Heart left ventricle (tissue), 16 donors: ENCODE results near the gene IZUMO3. TPM values are rescaled to one million over a fixed set of nuclear protein-coding genes. Genes with fewer than 3 reads are reported as not detected.
"Not testable (repeated sequence)": the region's sequence is repeated elsewhere in the genome, so short reads cannot be mapped to it uniquely, and the experiment has no call there.

Source experiments
- ATAC-seq, 4 donors: fragments of 200-7000 bp; cut with Tn5 transposase; one replicate each; pipeline ENCODE4 v1.9.1; 2020 to 2022; ENCODE audit warnings: moderate library complexity in 4 of 4, mild to moderate bottlenecking in 3 of 4, moderate number of reproducible peaks in 1 of 4
- DNase-seq, 5 donors: peaks; one replicate each; pipeline ENCODE4 v3.0.0-alpha.2; 2020
- H3K27ac ChIP-seq, 12 donors: fragments of 200-600 bp; sonication (generic) in 4 of 12; one replicate each; pipeline versions ENCODE4 v1.5.0 to v1.8.0; 2016 to 2022; ENCODE audit warnings: mild to moderate bottlenecking in 2 of 12
- H3K27me3 ChIP-seq, 9 donors: fragments of 200-600 bp; sonication (generic) in 2 of 9; one replicate each; pipeline versions ENCODE4 v1.5.1 to v1.8.0; 2016 to 2022; ENCODE audit warnings: mild to moderate bottlenecking in 3 of 9
- H3K36me3 ChIP-seq, 9 donors: fragments of 200-600 bp; sonication (generic) in 2 of 9; one replicate each; pipeline versions ENCODE4 v1.5.0 to v1.8.0; 2018 to 2022; ENCODE audit warnings: mild to moderate bottlenecking in 2 of 9
- H3K4me1 ChIP-seq, 12 donors: fragments of 200-600 bp; sonication (generic) in 4 of 12; one replicate each; pipeline versions ENCODE4 v1.5.0 to v1.8.0; 2016 to 2022; ENCODE audit warnings: mild to moderate bottlenecking in 3 of 12
- H3K4me3 ChIP-seq, 12 donors: fragments of 200-600 bp; sonication (generic) in 4 of 12; one replicate each; pipeline versions ENCODE4 v1.5.0 to v1.8.0; 2017 to 2022; ENCODE audit warnings: mild to moderate bottlenecking in 9 of 12, moderate library complexity in 4 of 12
- H3K9me3 ChIP-seq, 12 donors: fragments of 200-600 bp; sonication (generic) in 4 of 12; one replicate each; pipeline versions ENCODE4 v1.5.0 to v1.8.0; 2016 to 2022; ENCODE audit warnings: mild to moderate bottlenecking in 1 of 12
- CTCF ChIP-seq, 12 donors: fragments of 200-600 bp; sonication (generic) in 4 of 12; IDR thresholded peaks; one replicate each; pipeline versions ENCODE4 v1.5.0 to v1.8.0; 2018 to 2022; ENCODE audit warnings: antibody characterized with exemption in 12 of 12, mild to moderate bottlenecking in 5 of 12
- POLR2A ChIP-seq, 2 donors: fragments of 450-650 bp; IDR thresholded peaks; one replicate each; pipeline ENCODE4 v1.6.1; 2017; ENCODE audit warnings: antibody characterized with exemption in 2 of 2, mild to moderate bottlenecking in 2 of 2, moderate library complexity in 2 of 2
- WGBS, 4 donors: extraction: QIAGEN DNeasy Blood & Tissue Kit in 2 of 4; methylation state at CpG; one replicate each; pipeline versions ENCODE4 v1.1.5 to v1.1.7; 2013 to 2018; 5-methylcytosine and 5-hydroxymethylcytosine counted together
- intact Hi-C, 10 donors: fragments of 100-400 bp; cut with DNase I; formaldehyde crosslinking; loops; one replicate each; pipeline versions ENCODE4 v1.11.1 to v1.14.2; 2022
- polyA plus RNA-seq, 2 donors: library from polyadenylated mRNA; stranded (reverse); fragments of 200-250 nt; gene quantifications; one replicate each; pipeline ENCODE4 v1.2.3, GENCODE V29; 2013
- total RNA-seq, 9 donors: library from RNA; depleted of rRNA in 2 of 9; stranded (reverse); fragments of >200 nt in 2 of 9; fragmentation: NEBNext Ultra II Directional in 3 of 9; extraction: Animal tissue kit (Norgen Biotek cat#: 25700) in 3 of 9; gene quantifications; one replicate each; pipeline versions ENCODE4 v1.1.0 to v1.2.4, GENCODE V29; 2016 to 2023
- donor health status: ischemic (EF 13 %, LVEDD 7.1; RV severe dilation, severe dysfunction).
- donor health status: healthy with polysubstance abuse.
- donor health status: DM: no; HTN: yes; CAD: no.
- donor health status: DM: no; HTN: no; CAD: no.
- donor health status: ischemic (EF 25% LVEDD 6.9; RV normal size, moderate dysfunction).
- donor health status: ischemic (EF 25% LVEDD 5.7; RV mildly dilated, moderate dysfunction).
- donor health status: healthy.
- donor health status: DM: yes; HTN: yes; CAD: no.
- donor health status: ischemic (EF 35%, LVEDD 5.7; RV mildly dilated, moderate dysfunction).
- donor health status: nonischemic (EF 11% LVEDD 7.7; RV severe dilation, severe dysfunction).
- donor health status: DM: yes; HTN: yes; CAD: no.
- donor health status: PGD.
- donor health status: ischemic (EF 29% LVEDD 5.4; RV normal size, mild dysfunction).
- donor health status: nonischemic (EF 23%, LVEDD 6.1; RV moderate dilation, normal function).

IZUMO3 gene
- total and polyA plus RNA-seq, 11 donors = not detected

GRCh38 chr9:24582146-24583126 is 36.7 kb upstream of the IZUMO3 start:
- no peak for ATAC-seq
- peaks cover 0 to 26% (median 6%) of the 10 kb centered on the region in 12 donors for H3K9me3 ChIP-seq
- no peaks in the 10 kb centered on the region for H3K4me1 ChIP-seq
- no peak overlapping the region for H3K27ac ChIP-seq
- no peak for DNase-seq
- H3K36me3 ChIP-seq = no peaks in the 10 kb centered on the region
- H3K4me3 ChIP-seq = no peak overlapping the region
- intact Hi-C loops = loop anchor here in 1 of 10 donors (10.0 kb wide), 1 partner anchor 62 kb away; no protein-coding TSS in a partner anchor
- 69 to 80% (median 74%) methylated on average over 6 of the region's 6 CpGs for WGBS, 4 donors
- no peaks in the 10 kb centered on the region for H3K27me3 ChIP-seq
- TF ChIP-seq CTCF (IDR thresholded peaks at IDR 0.05) (no peak), POLR2A (IDR thresholded peaks at IDR 0.05) (no peak)

GRCh38 chr9:24580005-24580404 is 34.3 kb upstream of the IZUMO3 start:
- H3K27ac ChIP-seq, H3K27me3 ChIP-seq, DNase-seq, H3K4me1 ChIP-seq, H3K36me3 ChIP-seq, H3K4me3 ChIP-seq, ATAC-seq: not testable (repeated sequence)
- H3K9me3 ChIP-seq = peaks cover 0 to 11% (median 0%) of the 10 kb centered on the region in 12 donors
- 68 to 83% (median 72%) methylated on average over 20 to 21 of the region's 21 CpGs for WGBS, 4 donors
- intact Hi-C loops = loop anchor here in 1 of 10 donors (10.0 kb wide), 1 partner anchor 65 kb away; no protein-coding TSS in a partner anchor

- no peak for TF ChIP-seq POLR2A (IDR thresholded peaks at IDR 0.05)
- TF ChIP-seq CTCF (IDR thresholded peaks at IDR 0.05) = no peak
- no peak for ATAC-seq
- H3K9me3 ChIP-seq = peaks cover 0 to 6% (median 0%) of the 10 kb centered on the region in 12 donors
- no peak overlapping the region for H3K27ac ChIP-seq
- no peak overlapping the region for H3K4me3 ChIP-seq
- no peaks in the 10 kb centered on the region for H3K36me3 ChIP-seq
- intact Hi-C loops = no loop called here
- DNase-seq = no peak
- H3K4me1 ChIP-seq = no peaks in the 10 kb centered on the region
- no peaks in the 10 kb centered on the region for H3K27me3 ChIP-seq
- 79 to 91% (median 83%) methylated on average over 2 of the region's 2 CpGs for WGBS, 4 donors
Measured at GRCh38 chr9:24572406-24572805, 26.7 kb upstream of the IZUMO3 start.

- WGBS, 4 donors = 64 to 74% (median 68%) methylated on average over 3 of the region's 3 CpGs
Measured at GRCh38 chr9:24561957-24562356, 16.3 kb upstream of the IZUMO3 start.

More at GRCh38 chr9:24561957-24562356, 16.3 kb upstream of the IZUMO3 start:
- Histone ChIP-seq H3K27ac (no peak overlapping the region), H3K36me3 (no peaks in the 10 kb centered on the region), H3K4me1 (no peaks in the 10 kb centered on the region), H3K9me3 (no peaks in the 10 kb centered on the region), H3K4me3 (no peak overlapping the region), H3K27me3 (no peaks in the 10 kb centered on the region)
- DNase-seq = no peak
- intact Hi-C loops = no loop called here
- TF ChIP-seq POLR2A (IDR thresholded peaks at IDR 0.05) (no peak), CTCF (IDR thresholded peaks at IDR 0.05) (no peak)
- ATAC-seq = no peak
